Measurements from ENCODE around the gene INSYN2B. TPM values are rescaled to one million over a fixed set of nuclear protein-coding genes. Genes with fewer than 3 reads are reported as not detected.

The INSYN2B gene
- total RNA-seq (2022; extraction: Qiagen RNA extraction; ENCODE audit: low read depth) = 0.61 to 1.2 TPM (median 0.91 TPM) in 5 replicates

GRCh38 chr5:169980418-169981053 is at the start of gene INSYN2B:
Gene INSYN2B, minus strand, starts transcription at chr5:169980495. Its CDS starts 96,597 bp downstream, at chr5:169883898.

Other genes with a start within 250 kb of the INSYN2B start
- gene FOXI1, start 125.4 kb upstream of the INSYN2B start, total RNA-seq (2022; extraction: Qiagen RNA extraction; ENCODE audit: low read depth) = not detected in 5 replicates

All from A549 treated with CpdA at 1 μM for 4 hours (cell line).